Endodermal cell (in vitro differentiated cells): ENCODE measurements around the gene IFIT1B. TPM values are rescaled to one million over a fixed set of nuclear protein-coding genes. Genes with fewer than 3 reads are reported as not detected.
"Not testable (repeated sequence)": the region's sequence is repeated elsewhere in the genome, so short reads cannot be mapped to it uniquely, and the experiment has no call there.

Source experiments
- DNase-seq: peaks from one replicate; pipeline ENCODE4 v3.0.0-alpha.2; 2017
- H3K27ac ChIP-seq: 2 replicates; pipeline ENCODE4 v1.5.1; 2013; ENCODE audit warnings: mild to moderate bottlenecking, low read depth, low read length, moderate library complexity
- H3K27me3 ChIP-seq: 2 replicates; pipeline ENCODE4 v1.6.1; 2013; ENCODE audit warnings: mild to moderate bottlenecking, low read length, moderate library complexity; ENCODE audit not compliant: insufficient read depth, control insufficient read depth, poor library complexity, severe bottlenecking
- H3K36me3 ChIP-seq: 2 replicates; pipeline ENCODE4 v1.7.0; 2013; ENCODE audit warnings: mild to moderate bottlenecking, low read length, moderate library complexity; ENCODE audit not compliant: control insufficient read depth, insufficient read depth
- H3K4me1 ChIP-seq: one replicate; pipeline ENCODE4 v1.7.0; 2013; ENCODE audit warnings: low read length; ENCODE audit not compliant: control insufficient read depth, insufficient read depth
- H3K4me3 ChIP-seq: 2 replicates; pipeline ENCODE4 v1.5.1; 2013; ENCODE audit warnings: mild to moderate bottlenecking, low read length, moderate library complexity
- H3K9ac ChIP-seq: 2 replicates; pipeline ENCODE4 v1.6.1; 2013; ENCODE audit warnings: mild to moderate bottlenecking, low read length, moderate library complexity; ENCODE audit not compliant: poor library complexity, severe bottlenecking; ENCODE audit errors: extremely low read depth
- H3K9me3 ChIP-seq: 2 replicates; pipeline ENCODE4 v1.6.1; 2013; ENCODE audit warnings: mild to moderate bottlenecking, low read length, moderate library complexity; ENCODE audit not compliant: control insufficient read depth
- H3K27ac Mint-ChIP-seq: 2 replicates; pipeline ENCODE4 v1.8.0; 2020; ENCODE audit warnings: mixed read lengths
- H3K27me3 Mint-ChIP-seq: 2 replicates; pipeline ENCODE4 v1.8.0; 2021; ENCODE audit warnings: mild to moderate bottlenecking, mixed read lengths; ENCODE audit not compliant: insufficient read depth
- H3K36me3 Mint-ChIP-seq: 2 replicates; pipeline ENCODE4 v1.8.0; 2020; ENCODE audit warnings: low read depth, mixed read lengths
- H3K4me1 Mint-ChIP-seq: 2 replicates; pipeline ENCODE4 v1.8.0; 2020; ENCODE audit warnings: mixed read lengths
- H3K4me3 Mint-ChIP-seq: 2 replicates; pipeline ENCODE4 v1.8.0; 2020; ENCODE audit warnings: mild to moderate bottlenecking, moderate library complexity, mixed read lengths
- H3K9me3 Mint-ChIP-seq: 2 replicates; pipeline ENCODE4 v1.8.0; 2020; ENCODE audit warnings: mild to moderate bottlenecking, mixed read lengths
- WGBS, 2 experiments: methylation state at CpG; one replicate each; pipeline versions ENCODE4 v1.1.5 to v1.1.7; 2013; ENCODE audit warnings: missing lambda C conversion rate in 2 of 2, mixed read lengths in 1 of 2; ENCODE audit not compliant: insufficient coverage in 1 of 2, insufficient read length in 1 of 2; 5-methylcytosine and 5-hydroxymethylcytosine counted together
- total RNA-seq, 2 donors: library from RNA; stranded (reverse); fragmentation: NEBNext Ultra II Directional in 1 of 2; extraction: Animal tissue kit (Norgen Biotek cat#: 25700) in 1 of 2; gene quantifications; 2 replicates in 1 of 2; 3 replicates in 1 of 2; pipeline ENCODE4 v1.2.1, GENCODE V29; 2021
- TF ChIP-seq, protein P1 (sequence below): fragments of 200-600 bp; sonication (generic); conservative IDR thresholded peaks from 2 replicates; pipeline ENCODE4 v1.5.0; 2021; ENCODE audit warnings: antibody characterized with exemption, mild to moderate bottlenecking

The IFIT1B gene
- total RNA-seq, 2 donors from 2014 or later, result not detected

DNA sequence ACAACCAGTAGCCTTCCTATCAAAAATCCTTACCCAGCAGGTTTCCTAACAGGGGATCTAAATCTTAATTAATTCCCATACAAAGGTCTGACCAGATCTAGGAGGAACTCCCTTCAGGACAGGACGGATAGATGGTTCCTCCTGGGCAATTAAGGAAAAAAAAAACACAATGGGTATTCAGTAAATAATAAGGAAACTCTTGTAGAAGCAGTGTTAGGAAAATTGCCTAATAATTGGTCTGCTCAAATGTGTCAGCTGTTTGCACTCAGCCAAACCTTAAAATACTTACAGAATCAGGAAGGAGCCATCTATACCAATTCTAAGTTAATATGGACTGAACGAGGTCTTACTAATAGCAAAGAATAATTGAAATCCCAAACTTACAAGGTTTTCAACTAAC lies 33.3 kb downstream of the IFIT1B start:
- not testable (repeated sequence) for H3K36me3 ChIP-seq, H3K4me3 ChIP-seq, H3K27ac Mint-ChIP-seq, H3K9me3 ChIP-seq, H3K27ac ChIP-seq, H3K4me1 ChIP-seq, H3K4me3 Mint-ChIP-seq, H3K36me3 Mint-ChIP-seq, H3K9ac ChIP-seq, DNase-seq
- peaks cover 11% of the 10 kb centered on the region for H3K27me3 ChIP-seq
- Mint-ChIP-seq H3K9me3 (peaks cover 16% of the 10 kb centered on the region), H3K27me3 (peaks cover 11% of the 10 kb centered on the region), H3K4me1 (peaks cover 15% of the 10 kb centered on the region)
- WGBS, 2 experiments, result 83 to 97% methylated on average over 1 to 2 of the region's 2 CpGs

DNA sequence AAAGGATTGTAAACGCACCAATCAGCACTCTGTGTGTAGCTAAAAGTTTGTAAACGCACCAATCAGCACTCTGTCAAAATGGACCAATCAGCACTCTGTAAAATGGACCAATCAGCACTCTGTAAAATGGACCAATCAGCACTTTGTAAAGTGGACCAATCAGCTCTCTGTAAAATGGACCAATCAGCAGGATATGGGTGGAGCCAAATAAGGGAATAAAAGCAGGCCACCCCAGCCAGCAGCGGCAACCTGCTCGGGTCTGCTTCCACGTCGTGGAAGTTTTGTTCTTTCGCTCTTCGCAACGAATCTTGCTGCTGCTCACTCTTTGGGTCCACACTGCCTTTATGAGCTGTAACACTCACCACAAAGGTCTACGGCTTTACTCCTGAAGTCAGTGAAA lies 34.4 kb downstream of the IFIT1B start:
- H3K4me3 ChIP-seq, H3K36me3 ChIP-seq, DNase-seq, H3K36me3 Mint-ChIP-seq, H3K9me3 ChIP-seq, H3K4me3 Mint-ChIP-seq, H3K27ac Mint-ChIP-seq, H3K9ac ChIP-seq, H3K27ac ChIP-seq, H3K4me1 ChIP-seq: not testable (repeated sequence)
- Mint-ChIP-seq H3K27me3 (peaks cover 15% of the 10 kb centered on the region), H3K9me3 (peaks cover 16% of the 10 kb centered on the region), H3K4me1 (peaks cover 15% of the 10 kb centered on the region)
- 92 to 95% methylated on average over 8 to 10 of the region's 10 CpGs for WGBS, 2 experiments
- H3K27me3 ChIP-seq, result peaks cover 14% of the 10 kb centered on the region

DNA sequence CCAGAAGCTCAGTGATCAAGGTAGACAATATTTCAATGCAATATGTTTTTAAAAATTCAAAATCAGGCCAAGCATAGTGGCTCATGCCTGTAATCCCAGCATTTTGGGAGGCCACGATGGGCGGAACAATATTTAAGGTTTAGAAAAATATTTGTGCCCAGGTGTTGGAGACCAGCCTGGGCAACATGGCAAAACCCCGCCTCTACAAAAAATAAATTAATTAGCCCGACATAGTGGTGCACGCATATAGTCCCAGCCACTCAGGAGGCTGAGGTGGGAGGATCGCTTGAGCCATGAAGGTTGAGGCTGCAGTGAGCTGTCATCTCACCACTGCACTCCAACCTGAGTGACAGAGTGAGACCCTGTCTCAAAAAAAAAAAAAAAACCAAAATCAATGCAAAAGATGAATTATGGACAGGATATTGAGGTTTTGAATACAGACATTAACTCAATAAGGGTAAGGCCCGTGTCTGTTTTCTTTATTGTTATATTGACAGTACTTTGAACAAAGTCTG lies 35.6 kb downstream of the IFIT1B start:
- H3K27ac Mint-ChIP-seq, result no peak overlapping the region
- no peak for DNase-seq
- H3K9me3 Mint-ChIP-seq, result peaks cover 16% of the 10 kb centered on the region
- peak overlapping the region; percentile 76 for H3K4me3 Mint-ChIP-seq
- TF ChIP-seq, protein P1, sequence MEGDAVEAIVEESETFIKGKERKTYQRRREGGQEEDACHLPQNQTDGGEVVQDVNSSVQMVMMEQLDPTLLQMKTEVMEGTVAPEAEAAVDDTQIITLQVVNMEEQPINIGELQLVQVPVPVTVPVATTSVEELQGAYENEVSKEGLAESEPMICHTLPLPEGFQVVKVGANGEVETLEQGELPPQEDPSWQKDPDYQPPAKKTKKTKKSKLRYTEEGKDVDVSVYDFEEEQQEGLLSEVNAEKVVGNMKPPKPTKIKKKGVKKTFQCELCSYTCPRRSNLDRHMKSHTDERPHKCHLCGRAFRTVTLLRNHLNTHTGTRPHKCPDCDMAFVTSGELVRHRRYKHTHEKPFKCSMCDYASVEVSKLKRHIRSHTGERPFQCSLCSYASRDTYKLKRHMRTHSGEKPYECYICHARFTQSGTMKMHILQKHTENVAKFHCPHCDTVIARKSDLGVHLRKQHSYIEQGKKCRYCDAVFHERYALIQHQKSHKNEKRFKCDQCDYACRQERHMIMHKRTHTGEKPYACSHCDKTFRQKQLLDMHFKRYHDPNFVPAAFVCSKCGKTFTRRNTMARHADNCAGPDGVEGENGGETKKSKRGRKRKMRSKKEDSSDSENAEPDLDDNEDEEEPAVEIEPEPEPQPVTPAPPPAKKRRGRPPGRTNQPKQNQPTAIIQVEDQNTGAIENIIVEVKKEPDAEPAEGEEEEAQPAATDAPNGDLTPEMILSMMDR, result no peak
- peaks cover 3% of the 10 kb centered on the region for H3K36me3 Mint-ChIP-seq
- H3K27me3 Mint-ChIP-seq, result peaks cover 15% of the 10 kb centered on the region
- peaks cover 11% of the 10 kb centered on the region for H3K4me1 Mint-ChIP-seq
- peak overlapping the region; percentile 81 for H3K4me3 ChIP-seq
- H3K9ac ChIP-seq, result no peak overlapping the region
- 95 to 100% methylated on average over 4 to 7 of the region's 7 CpGs for WGBS, 2 experiments
- no peak overlapping the region for H3K27ac ChIP-seq
- peaks cover 14% of the 10 kb centered on the region for H3K27me3 ChIP-seq
- no peaks in the 10 kb centered on the region for H3K4me1 ChIP-seq
- peaks cover 8% of the 10 kb centered on the region for H3K9me3 ChIP-seq
- no peaks in the 10 kb centered on the region for H3K36me3 ChIP-seq

DNA sequence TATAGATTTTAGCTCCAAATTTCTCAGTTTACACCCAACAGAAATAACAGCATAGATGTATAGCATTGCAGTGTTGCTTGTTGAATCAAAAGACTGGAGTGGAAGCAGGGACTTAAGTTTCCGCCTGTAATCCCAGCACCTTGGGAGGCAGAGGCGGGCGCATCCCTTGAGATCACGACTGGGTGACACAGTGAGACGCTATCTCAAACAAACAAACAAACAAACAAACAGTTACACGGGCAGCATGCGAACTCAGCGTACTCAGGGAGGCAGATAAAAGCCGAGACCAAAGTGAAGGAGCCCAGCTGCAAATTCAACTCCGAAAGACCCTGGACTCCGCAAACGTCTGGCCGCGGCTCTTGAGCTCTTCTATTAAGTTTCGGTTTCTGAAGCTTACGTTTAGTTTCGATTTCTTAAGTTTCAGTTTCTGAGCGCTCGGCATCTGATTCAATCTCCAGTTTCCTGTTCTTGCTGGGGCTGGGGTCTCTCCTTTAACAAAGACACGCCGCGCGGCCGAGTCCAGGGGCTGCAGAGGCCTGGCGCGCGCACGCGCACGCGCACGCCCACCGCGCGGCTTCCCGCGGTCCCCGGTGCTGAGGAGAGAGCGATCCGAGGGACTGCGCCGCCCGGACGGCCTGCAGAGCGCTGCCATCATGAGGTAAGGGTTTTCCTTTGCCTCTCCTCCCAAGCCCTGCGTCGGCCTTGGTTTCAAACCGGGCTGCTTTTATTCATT lies 36.5 kb downstream of the IFIT1B start, which contains the start of gene IFIT5:
TSS of gene IFIT5 (plus strand) at position 423 of the 733 bp plus-strand sequence. CDS start at position 654, 231 bp downstream.
- TF ChIP-seq, protein P1, result no peak
- Histone ChIP-seq H3K27ac (peak within 1 kb of the TSS; percentile 64), H3K36me3 (no peaks in the 10 kb centered on the region), H3K27me3 (peaks cover 14% of the 10 kb centered on the region), H3K4me3 (peak within 1 kb of the TSS; percentile 81), H3K4me1 (no peaks in the 10 kb centered on the region), H3K9me3 (peaks cover 8% of the 10 kb centered on the region), H3K9ac (peak within 1 kb of the TSS; percentile 69)
- Mint-ChIP-seq H3K4me1 (peaks cover 10% of the 10 kb centered on the region), H3K27me3 (peaks cover 15% of the 10 kb centered on the region), H3K36me3 (peaks cover 3% of the 10 kb centered on the region), H3K27ac (peak within 1 kb of the TSS; percentile 86), H3K9me3 (peaks cover 11% of the 10 kb centered on the region), H3K4me3 (peak within 1 kb of the TSS; percentile 76)
- peak; percentile 89 for DNase-seq
- WGBS, 2 experiments, result 1 to 2% methylated on average over 23 to 48 of the region's 48 CpGs
